Dedifferentiated amniotic fluid mesenchymal stem cell (primary cell): Measurements from ENCODE around the gene PRSS27.
"Not testable (repeated sequence)": the region's sequence is repeated elsewhere in the genome, so short reads cannot be mapped to it uniquely, and the experiment has no call there.

Experiments
- DNase-seq: peaks from one replicate; pipeline ENCODE4 v3.0.0-alpha.2; 2016; ENCODE audit errors: extremely low spot score

The PRSS27 gene

DNA sequence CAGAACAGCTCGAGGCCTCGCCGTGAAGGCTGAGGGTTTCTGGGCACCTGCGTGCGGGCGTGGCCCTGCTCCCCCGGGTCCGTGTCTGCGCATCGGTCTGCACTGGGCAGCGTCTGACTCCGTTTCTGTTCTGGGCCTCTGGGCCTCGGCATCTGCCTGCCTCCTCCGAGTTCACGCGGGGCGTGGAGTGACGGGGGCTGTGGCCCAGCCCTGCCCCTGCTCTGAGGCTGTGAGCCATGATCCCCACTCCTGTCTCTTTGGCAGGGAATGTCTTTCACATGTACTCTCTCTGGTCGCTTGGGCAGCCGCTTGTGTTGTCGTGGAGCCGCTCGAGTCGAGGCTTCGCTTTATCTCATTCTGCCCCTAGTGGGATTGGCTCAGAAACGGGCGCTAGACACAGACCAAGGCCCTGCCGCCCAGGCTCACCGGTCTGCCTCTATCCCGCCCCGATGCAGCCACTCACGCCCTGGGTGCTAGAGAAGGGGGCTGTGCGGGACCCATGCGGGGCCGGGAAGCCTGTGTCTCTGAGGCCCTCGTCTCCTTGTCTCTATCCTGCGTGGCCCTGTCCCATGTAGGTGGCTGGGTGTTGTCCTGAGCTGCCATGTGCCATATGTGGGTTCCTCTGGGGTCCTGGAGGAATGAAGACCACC, 23.3 kb downstream of the PRSS27 start:
- not testable (repeated sequence) for DNase-seq

DNA sequence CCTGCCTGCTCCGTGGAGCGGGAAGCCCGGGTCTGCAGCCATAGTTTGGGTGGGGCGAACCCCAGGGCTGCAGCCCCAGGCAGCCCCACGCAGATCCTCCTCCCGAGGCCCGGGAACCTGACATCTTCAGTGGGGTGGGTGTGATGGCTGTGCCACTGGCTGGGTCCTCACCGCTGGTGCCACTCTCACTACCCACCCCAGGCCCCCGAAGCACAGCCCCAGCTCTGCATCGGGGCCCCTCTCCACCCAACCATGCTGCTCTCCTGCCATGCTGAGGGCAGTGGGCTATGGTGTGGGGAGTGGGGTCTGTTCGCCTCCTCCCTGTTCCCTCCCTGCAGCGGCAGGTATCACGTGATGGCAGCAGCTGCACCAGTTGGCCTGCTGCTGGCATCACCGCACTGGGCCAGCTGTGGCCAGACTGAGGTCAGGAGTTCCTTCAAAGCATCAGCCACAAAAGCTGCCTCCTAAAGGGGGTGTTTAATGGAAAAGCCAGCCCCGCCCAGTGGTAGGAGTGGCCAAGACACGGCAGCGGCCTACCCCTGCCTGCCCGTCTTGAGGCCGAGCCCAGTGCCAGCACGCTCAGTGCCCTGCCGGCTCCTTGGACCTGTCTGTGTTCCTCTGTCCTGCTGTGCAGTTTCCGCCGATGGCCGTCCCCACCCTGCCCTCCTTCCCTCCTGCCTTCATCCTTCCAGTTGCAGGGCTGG, 26.9 kb downstream of the PRSS27 start:
- DNase-seq = no peak

DNA sequence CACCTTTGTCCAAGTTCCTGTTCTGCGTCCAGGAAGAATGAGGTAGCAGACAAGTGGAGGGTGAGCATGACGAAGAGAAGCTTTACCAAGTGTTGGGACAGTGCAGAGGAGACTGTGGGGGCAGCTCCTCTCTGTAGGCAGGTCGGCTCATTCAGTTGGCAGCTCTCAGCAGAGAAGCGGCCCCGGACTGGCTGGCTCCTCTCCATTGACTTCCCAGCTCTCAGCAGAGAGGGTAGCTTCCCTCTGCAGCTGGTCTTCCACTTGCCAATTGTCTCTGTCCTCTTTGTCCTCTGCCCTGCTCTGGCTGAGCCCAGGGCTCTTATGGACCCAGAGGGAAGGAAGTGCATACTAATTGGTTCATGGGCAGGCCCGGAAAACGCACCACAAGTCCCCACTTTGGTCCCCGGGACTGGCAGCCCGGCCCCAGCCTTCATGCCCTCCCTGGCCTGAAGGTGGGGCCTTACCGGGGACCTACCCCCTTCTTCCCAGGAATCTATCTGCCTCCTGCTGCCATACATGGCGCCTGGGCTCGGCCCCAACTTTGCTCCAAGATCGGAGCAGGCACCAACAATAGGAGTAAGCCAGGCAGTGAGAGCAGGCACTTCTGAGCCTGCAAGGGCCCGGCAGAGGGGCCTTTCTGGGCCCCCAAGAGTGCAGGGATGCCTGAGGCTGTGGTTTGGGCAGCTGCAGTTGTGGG, 27.6 kb downstream of the PRSS27 start:
- DNase-seq = no peak

DNA sequence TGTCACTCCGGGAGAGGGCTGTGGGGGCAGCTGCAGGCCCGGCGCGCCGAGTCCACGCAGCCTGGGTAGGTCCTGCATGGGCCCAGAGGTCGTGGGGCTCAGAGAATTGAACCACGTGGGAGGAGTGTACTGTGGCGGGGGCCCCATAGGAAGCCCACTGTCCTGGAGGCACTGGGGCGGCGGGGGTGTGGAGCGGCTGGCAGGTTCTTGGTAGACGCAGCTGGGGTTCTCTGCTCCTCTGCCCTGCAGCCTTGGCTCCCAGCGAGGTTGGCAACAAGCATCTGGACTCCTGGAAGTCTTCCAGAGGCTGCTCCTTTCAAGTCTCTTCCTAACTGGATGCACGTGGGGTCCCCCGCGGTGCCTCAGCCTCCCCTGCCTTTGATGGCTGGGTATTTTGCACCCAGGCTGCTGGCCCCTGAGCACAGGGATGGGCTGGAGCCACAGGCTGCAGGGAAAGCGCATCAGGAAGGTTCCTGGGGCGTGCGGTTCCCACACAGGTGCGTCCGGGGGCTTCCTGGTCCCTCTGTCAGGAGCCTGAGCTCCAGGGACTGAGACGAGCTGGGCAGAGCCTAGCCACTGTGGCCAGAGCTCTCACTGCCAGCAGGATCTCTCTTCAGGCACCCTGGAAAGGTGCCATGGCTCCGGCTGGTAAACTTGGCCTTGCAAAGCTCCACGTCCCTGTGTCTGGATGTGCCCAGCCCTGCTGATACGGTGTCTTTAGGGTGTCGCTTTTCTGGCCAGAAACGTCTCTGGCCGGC, 28.4 kb downstream of the PRSS27 start:
- DNase-seq = no peak

DNA sequence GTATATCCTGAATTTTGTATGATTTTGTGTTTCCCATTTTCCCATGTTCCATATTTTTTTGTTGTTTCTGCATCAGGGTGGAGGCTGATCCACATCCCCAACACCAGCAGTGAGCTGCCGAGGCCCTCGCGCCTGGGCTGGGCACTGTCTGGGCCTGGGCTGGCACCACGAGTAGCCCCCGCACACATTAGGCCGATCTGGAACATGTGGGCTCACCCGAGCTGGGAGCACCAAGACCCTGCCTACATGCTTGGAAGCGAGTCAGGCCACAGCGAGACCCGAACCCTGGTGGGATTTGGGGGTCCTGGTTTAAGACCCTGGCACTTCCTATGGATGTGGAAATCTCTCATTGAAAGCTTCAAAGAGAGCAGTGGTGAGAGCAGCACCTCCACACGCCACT, 29.2 kb downstream of the PRSS27 start:
- DNase-seq = no peak

DNA sequence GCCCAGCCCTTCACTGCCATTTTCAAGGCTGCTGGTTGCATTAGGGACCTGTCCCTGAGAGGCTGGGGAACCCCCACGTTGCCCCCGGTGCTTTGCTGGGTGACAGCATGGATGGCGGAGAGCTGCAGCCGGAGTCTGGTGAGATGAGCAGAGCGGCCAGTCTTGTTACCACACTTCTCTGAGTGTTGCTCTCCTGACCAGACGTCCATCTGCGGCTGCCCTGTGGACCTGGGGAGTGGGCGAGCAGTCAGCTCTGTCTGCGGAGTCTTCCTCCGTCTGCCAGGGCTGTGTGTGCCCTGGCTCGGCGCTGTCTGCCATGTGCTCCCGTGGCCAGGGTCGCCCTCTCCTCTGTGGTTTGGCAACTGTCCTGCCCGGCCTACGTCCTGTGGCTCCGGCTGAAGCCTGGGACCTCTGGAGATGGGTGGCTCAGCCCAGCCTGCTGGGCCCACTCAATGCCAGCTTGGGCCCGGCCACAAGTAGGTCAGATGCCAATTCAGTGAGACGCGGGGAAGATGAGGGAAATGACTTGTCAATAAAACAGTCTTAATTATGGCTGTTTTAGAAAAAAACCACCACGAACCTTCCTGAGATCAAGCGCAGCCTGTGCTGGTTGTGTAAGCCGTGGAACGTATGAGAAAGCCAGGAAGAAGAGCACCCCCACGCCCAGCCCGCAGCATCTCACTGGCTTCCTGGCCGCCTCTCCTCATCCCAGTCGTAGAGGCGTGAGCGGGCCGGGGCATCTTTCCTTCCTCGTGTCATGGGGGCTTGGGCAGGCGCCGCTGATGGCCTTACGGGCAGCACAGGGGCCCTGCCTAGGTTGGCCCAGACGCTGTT, 29.8 kb downstream of the PRSS27 start:
- no peak for DNase-seq

DNA sequence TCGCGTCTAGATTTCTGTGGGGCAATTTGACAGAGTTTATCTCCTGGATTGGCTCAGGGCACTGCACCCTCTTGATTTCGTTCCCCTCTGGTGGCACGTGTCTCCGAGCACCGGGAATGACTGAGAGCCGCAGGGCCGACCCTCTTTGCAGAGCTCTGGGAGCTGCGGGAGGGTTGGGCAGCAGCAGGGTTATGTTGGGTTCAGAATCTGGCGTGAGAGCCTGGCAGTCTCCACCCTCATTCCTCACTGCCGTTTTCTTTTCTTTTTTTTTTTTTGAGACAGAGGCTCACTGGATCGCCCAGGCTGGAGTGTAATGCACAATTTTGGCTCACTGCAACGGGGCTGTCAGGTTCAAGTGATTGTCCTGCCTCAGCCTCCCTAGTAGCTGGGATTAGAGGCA, 30.6 kb downstream of the PRSS27 start:
- not testable (repeated sequence) for DNase-seq

DNA sequence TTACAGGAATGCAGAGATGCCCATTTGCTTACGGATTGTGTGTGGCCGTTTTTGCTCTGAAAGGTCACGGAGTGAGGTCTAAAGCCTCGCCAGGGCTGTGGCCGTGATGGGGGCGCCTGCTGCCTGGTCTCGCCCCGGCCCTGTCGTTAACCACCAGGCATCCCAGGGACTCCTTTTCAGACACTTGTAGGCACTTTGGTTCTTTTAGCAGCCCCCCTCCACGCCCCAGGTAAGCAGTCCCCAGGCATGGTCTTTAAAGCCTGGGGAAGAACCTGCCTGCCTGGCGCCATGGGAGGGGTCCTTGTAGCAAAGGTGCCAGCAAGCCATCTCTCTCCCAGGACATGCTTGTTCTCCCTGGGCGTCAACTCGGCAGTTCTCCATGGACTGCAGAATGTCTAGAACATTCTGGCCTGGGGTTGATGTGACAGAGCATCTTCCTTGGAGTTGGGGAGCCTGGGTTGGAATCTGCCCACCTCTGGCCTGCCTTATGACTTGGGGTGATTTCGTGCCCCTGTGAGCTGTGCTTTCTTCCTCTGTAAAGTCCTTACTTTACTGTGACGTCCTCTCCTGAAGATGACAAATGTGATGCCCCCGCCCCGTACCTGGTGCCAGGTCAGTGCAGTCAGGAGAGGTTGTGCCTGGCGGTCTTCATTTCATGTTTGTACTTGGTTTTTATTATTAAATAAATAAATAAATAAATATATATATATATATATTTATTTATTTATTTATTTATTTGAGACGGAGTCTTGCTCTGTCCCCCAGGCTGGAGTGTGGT, 32.3 kb downstream of the PRSS27 start:
- no peak for DNase-seq

DNA sequence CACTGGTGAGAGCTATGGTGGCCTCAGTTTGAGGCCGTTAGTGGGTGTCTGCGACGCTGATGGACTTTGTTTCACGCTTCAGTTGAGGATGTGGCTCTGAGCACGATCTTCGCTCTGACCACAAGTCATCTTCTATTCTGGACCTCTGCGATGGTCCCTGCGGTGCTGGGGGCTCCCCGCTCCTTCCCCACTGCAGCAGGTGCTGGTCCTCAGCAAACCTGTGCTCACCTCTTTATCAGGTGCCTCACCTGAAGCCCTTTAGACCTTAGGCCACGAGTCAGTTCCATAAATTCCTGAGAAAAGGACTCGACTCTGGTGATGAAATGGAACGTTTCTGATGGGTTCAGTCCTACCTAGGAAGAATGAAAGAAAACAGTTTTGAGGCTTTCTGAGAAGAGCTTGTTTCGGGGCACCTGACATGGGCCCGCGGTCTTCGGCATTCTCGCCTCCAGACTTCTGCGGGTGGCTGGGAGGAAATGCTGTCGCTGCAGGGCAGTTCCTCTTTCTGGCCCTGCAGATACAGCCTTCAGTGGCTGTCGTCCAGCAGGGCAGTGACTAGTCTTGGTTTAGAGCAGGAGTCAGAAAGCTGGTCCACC, 33.0 kb downstream of the PRSS27 start:
- DNase-seq = no peak

DNA sequence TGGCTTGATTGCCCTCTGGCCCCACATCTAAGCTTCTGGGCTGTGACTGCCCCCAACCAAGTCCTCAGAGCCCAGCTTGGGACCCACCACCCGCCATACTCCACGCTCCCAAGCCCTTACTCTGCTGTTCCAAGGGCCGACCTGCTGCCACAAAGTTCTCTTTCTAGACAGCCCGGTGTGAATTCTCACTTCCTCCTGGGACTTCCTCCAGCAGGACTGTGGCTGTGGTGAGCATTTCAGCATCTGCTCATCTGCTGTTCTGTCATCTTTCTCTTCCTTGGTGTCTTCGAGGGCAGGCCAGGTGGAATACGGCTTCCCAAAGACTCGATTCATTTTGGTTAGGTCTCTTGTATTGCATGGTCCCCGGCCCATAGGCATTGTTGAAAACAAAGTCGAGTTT, 33.9 kb downstream of the PRSS27 start:
- not testable (repeated sequence) for DNase-seq

DNA sequence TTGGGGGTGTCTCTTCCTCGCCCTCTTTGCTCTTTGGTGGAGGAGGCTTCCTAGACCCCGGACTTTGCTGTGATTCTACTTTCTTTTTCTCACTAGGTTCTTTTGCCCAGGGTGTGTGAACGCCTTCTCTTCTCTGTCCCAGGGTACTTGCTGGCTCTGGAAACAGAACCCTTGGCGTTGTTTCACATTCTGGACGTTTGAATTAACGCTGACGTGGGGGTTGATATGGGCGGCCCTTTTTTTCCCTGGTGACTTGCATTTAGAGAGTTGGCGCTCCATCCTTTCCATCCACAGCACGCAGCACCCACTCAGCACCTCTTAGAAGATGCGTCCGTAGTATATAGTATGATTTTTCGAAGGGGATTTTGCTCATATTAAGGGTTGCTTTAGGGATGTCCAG, 37.0 kb downstream of the PRSS27 start:
- DNase-seq = peak; percentile 24

DNA sequence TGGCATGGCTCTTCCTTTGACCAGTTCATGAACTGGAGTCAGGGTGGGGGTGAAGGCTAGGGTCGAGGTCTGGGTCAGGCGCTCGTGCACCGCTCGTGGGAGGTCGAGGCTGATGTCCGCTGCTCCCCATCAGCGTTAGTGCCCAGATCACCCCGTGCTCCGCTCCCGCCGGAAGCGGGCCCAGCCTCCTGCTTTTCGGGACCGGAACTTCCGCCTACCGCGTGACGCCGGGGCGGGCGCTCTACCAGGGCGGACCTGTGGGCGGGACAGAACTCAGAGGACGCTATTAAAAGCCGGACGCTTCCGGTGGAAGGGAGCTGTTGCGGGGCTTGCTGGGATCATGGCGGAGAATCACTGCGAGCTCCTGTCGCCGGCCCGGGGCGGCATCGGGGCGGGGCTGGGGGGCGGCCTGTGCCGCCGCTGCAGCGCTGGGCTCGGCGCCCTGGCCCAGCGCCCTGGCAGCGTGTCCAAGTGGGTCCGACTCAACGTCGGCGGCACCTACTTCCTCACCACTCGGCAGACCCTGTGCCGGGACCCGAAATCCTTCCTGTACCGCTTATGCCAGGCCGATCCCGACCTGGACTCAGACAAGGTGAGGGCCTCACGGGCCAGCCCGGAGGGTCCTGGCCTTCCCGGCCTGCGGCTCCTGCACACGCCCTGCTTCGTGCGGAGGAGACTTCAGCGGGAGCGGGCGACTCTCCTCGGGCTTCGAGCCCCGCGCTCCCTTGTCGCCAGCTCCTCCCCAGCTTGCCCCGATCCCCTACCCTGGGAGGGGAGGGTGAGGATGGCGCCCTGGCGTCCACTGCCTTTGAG, 37.6 kb downstream of the PRSS27 start, which contains the start of gene KCTD5:
TSS of gene KCTD5 (plus strand) at position 315 of the 813 bp plus-strand sequence. CDS start at position 341, 26 bp downstream.
- peak; percentile 98 for DNase-seq

DNA sequence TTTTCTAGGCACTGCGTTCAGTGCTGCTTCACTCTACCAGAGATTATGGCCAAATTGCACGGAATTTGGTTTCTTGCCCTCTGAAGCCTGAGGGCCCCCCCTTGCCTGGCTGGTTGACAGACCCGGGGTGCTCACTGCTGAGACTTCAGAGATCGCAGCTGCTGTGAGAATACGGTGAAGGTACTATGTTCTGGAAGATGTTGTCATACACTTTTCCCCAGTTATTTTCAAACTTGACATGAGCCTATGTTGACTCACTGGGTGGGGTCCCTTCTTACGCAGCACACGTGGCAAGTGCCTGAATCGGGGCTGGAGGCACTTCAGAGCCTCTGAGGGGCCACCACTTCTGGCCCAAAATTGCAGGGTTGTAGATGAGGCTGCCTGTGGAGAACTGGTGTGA, 39.7 kb downstream of the PRSS27 start:
- not testable (repeated sequence) for DNase-seq

DNA sequence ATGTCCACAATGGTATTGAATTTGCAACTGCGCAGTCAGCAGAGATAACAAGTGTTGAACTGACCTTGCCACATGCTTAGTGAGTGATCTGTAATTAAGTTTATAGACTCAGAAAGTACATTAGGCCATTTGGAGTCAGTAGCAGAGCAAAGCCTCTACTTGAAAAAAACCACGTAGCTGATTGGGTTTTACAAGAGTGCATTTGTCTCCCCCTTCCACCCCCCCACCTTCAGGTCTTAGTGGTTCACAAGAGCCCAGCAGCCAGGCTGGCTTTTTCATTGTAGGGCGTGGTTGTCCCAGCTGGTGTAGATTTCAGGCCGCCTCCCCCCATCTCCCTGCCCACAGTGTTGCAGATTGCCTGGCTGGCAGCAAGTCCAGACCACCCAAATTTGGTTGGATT, 40.1 kb downstream of the PRSS27 start:
- DNase-seq = not testable (repeated sequence)

DNA sequence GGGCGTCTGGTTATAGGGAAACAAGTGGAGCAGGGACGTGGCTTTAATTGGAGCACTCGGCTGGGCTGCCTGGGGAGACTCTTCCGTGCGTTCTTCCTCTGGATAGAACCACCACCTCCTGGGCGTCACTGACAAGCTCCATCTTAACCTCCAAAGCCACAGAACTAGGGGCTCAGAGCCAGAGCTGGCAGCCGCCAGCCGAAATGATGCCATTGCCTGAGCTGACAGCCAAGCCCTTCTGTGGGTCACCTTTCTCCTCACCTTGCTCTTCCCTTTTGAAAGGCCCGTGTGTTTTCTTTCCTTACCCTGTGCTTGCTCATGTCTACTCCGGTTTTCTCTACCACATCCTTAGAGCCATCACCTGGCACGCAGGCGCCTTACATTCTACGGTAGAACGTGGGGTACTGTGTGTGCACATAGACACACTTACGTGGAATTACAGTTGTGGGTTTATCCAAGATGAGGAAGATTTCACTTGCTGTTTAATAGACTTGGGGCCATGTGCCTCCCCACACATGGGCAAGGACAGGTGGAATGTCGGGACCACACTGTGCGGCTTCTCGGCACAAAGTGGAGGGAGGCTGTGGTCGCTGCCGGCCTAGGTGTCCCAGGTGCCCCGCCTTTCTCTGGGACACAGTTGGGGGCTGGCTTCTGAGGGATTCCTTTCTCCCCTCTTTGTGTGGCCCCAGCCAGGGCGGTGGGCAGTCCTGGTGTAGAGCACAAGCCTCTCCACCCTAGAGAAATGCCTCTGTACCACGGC, 41.6 kb downstream of the PRSS27 start:
- not testable (repeated sequence) for DNase-seq

DNA sequence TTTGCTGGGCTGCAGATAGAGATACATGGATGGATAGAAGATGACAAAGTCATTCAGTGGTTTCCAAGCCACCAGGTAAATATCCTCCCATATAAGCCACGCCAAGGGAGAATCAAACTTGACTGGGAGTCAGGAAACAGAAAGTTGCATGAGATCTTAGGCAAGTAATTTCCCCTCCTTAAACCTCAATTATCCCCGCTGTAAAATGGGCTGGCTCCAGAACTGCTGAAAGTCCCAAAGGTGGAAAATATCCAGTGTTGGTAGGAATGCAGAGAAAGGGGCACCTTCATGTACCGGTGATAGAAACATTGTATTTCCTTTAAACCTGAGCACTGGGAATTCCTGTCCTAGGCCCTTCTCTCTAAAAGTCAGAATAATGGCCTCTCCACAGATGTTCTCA, 43.1 kb downstream of the PRSS27 start:
- not testable (repeated sequence) for DNase-seq

DNA sequence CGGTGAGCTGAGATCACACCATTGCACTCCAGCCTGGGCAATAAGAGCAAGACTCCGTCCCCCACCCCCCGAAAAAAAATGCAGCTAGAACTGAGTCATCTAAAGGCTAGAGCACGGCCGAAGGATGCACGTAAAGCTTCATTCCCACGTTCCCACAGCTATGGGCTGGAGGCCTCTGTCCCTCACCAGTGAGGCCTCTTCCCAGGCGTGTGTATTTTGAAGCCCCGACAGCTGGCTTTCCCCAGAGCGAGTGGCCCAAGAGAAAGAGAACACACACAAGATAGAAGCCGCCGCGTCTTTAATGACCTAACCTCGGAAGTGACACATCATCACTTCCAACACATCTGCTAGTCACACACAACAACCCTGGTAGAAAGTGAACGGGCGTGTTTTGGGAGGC, 44.3 kb downstream of the PRSS27 start:
- DNase-seq = no peak

DNA sequence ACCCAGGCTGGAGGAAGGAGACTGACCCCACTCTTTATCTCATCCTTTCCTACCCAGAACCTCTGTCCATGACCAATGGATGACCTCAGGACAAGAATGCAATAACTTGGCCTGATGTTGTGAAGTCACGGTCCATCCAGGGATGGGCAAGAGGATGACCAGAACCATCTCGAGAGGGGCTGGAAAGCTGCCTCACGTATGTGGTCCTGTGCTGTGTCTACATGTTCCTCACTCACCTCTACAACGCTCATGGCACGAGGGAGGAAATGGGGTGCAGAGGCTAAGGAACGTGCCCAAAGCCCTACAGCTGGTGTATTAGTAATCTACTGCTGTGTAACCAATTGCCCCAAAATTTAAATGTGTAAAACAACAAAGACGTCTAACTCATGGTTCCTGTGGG, 45.0 kb downstream of the PRSS27 start:
- DNase-seq = no peak
